ENCODE results near the gene VPS41. TPM values are rescaled to one million over a fixed set of nuclear protein-coding genes. Genes with fewer than 3 reads are reported as not detected.

The VPS41 gene
- total and polyA plus RNA-seq, 4 donors: 9.2 to 24.1 (median 16.1) TPM

- Histone ChIP-seq H3K36me3 (ENCODE audit: control insufficient read depth in 4 of 4, insufficient read depth in 3 of 4, low read depth in 1 of 4, low read length in 3 of 4) (no peaks in the 10 kb centered on the region), H3K4me1 (ENCODE audit: control insufficient read depth in 4 of 4, insufficient read depth in 4 of 4, low read length in 3 of 4) (no peaks in the 10 kb centered on the region), H3K27me3 (ENCODE audit: control insufficient read depth in 4 of 4, insufficient read depth in 4 of 4, low read length in 3 of 4) (no peaks in the 10 kb centered on the region), H3K4me3 (ENCODE audit: low read depth in 1 of 3, low read length in 3 of 3) (no peak overlapping the region), H3K9ac (ENCODE audit: low read depth in 1 of 2, low read length in 2 of 2) (no peak overlapping the region), H3K9me3 (ENCODE audit: control insufficient read depth in 4 of 4, low read length in 3 of 4) (no peaks in the 10 kb centered on the region), H3K27ac (ENCODE audit: low read depth in 1 of 2, low read length in 2 of 2) (no peak overlapping the region)
- peak; percentile 33 for TF ChIP-seq ZBTB33 (IDR thresholded peaks at IDR 0.05)
- peak; percentile 51 for TF ChIP-seq FOXA2 (IDR thresholded peaks at IDR 0.05)
- TF ChIP-seq SP1 (IDR thresholded peaks at IDR 0.05): peak; percentile 20
- TF ChIP-seq RAD21 (IDR thresholded peaks at IDR 0.05): no peak
- TF ChIP-seq HNF4A (conservative IDR thresholded peaks at IDR 0.05): peak; percentile 45 to 49
- no peak for TF ChIP-seq ATF3 (IDR thresholded peaks at IDR 0.05)
- TF ChIP-seq, protein P1, sequence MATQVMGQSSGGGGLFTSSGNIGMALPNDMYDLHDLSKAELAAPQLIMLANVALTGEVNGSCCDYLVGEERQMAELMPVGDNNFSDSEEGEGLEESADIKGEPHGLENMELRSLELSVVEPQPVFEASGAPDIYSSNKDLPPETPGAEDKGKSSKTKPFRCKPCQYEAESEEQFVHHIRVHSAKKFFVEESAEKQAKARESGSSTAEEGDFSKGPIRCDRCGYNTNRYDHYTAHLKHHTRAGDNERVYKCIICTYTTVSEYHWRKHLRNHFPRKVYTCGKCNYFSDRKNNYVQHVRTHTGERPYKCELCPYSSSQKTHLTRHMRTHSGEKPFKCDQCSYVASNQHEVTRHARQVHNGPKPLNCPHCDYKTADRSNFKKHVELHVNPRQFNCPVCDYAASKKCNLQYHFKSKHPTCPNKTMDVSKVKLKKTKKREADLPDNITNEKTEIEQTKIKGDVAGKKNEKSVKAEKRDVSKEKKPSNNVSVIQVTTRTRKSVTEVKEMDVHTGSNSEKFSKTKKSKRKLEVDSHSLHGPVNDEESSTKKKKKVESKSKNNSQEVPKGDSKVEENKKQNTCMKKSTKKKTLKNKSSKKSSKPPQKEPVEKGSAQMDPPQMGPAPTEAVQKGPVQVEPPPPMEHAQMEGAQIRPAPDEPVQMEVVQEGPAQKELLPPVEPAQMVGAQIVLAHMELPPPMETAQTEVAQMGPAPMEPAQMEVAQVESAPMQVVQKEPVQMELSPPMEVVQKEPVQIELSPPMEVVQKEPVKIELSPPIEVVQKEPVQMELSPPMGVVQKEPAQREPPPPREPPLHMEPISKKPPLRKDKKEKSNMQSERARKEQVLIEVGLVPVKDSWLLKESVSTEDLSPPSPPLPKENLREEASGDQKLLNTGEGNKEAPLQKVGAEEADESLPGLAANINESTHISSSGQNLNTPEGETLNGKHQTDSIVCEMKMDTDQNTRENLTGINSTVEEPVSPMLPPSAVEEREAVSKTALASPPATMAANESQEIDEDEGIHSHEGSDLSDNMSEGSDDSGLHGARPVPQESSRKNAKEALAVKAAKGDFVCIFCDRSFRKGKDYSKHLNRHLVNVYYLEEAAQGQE (IDR thresholded peaks at IDR 0.05): peak; percentile 45
- TF ChIP-seq EGR1 (IDR thresholded peaks at IDR 0.05; ENCODE audit: low read depth in 2 of 2): no peak
- TF ChIP-seq NR2F2 (IDR thresholded peaks at IDR 0.05): no peak
- no peak for TF ChIP-seq FOXA1 (IDR thresholded peaks at IDR 0.05)
- TF ChIP-seq JUND (IDR thresholded peaks at IDR 0.05): no peak
- TF ChIP-seq TAF1 (conservative IDR thresholded peaks at IDR 0.05): no peak
- peak; percentile 27 to 57 for TF ChIP-seq RXRA (IDR thresholded peaks at IDR 0.05)
- peak; percentile 59 for TF ChIP-seq YY1 (IDR thresholded peaks at IDR 0.05)
- TF ChIP-seq CTCF (IDR thresholded peaks at IDR 0.05; ENCODE audit: low read depth, low read length, missing input control): no peak
- TF ChIP-seq GABPA (IDR thresholded peaks at IDR 0.05 in 1 of 2, conservative IDR thresholded peaks at IDR 0.05 in 1 of 2): no peak
- no peak for TF ChIP-seq HNF4G (IDR thresholded peaks at IDR 0.05)
- TF ChIP-seq MAX (IDR thresholded peaks at IDR 0.05): no peak
- 38% methylated on average over 4 of the region's 4 CpGs for WGBS
- DNase-seq (ENCODE audit: low spot score): no peak
Measured at GRCh38 chr7:38704041-38704547, 204.9 kb downstream of the VPS41 start.

Measured in liver (tissue), 9 donors.